Hepatocyte (in vitro differentiated cells): Measurements from ENCODE around the gene UNC45B. TPM values are rescaled to one million over a fixed set of nuclear protein-coding genes. Genes with fewer than 3 reads are reported as not detected.
"Not testable (repeated sequence)": the region's sequence is repeated elsewhere in the genome, so short reads cannot be mapped to it uniquely, and the experiment has no call there.

Experiments used
- DNase-seq: peaks from one replicate; pipeline ENCODE4 v3.0.0-alpha.2; 2016; ENCODE audit warnings: low spot score
- H2AFZ ChIP-seq: fragments of 200-600 bp; sonication (generic); 2 replicates; pipeline ENCODE4 v1.6.0; 2016; ENCODE audit warnings: antibody characterized with exemption, mild to moderate bottlenecking
- H3K27ac ChIP-seq: fragments of 200-600 bp; sonication (generic); 2 replicates; pipeline ENCODE4 v1.5.1; 2016; ENCODE audit warnings: mild to moderate bottlenecking
- H3K27me3 ChIP-seq: fragments of 200-600 bp; sonication (generic); 2 replicates; pipeline ENCODE4 v1.6.1; 2016
- H3K36me3 ChIP-seq: fragments of 200-600 bp; sonication (generic); replicated peaks from 2 replicates; pipeline ENCODE4 v1.5.1; 2016; ENCODE audit warnings: low read depth; ENCODE audit not compliant: insufficient read depth
- H3K4me1 ChIP-seq: fragments of 200-600 bp; sonication (generic); 2 replicates; pipeline ENCODE4 v1.5.1; 2016; ENCODE audit warnings: mild to moderate bottlenecking, moderate library complexity; ENCODE audit not compliant: insufficient read depth
- H3K4me2 ChIP-seq: fragments of 200-600 bp; sonication (generic); 2 replicates; pipeline ENCODE4 v1.6.0; 2016
- H3K4me3 ChIP-seq: fragments of 200-600 bp; sonication (generic); 2 replicates; pipeline ENCODE4 v1.5.1; 2016; ENCODE audit warnings: mild to moderate bottlenecking
- H3K79me2 ChIP-seq: fragments of 200-600 bp; sonication (generic); 2 replicates; pipeline ENCODE4 v1.6.0; 2017; ENCODE audit warnings: mild to moderate bottlenecking
- H3K9me2 ChIP-seq: fragments of 200-600 bp; sonication (generic); replicated peaks from 2 replicates; pipeline ENCODE4 v1.6.0; 2017; ENCODE audit warnings: mild to moderate bottlenecking; ENCODE audit not compliant: insufficient read depth
- H3K9me3 ChIP-seq: fragments of 200-600 bp; sonication (generic); 2 replicates; pipeline ENCODE4 v1.5.1; 2016; ENCODE audit warnings: low read depth, mild to moderate bottlenecking
- H4K20me1 ChIP-seq: fragments of 200-600 bp; sonication (generic); 2 replicates; pipeline ENCODE4 v1.6.0; 2016; ENCODE audit warnings: mild to moderate bottlenecking; ENCODE audit not compliant: insufficient read depth, poor library complexity, severe bottlenecking
- EZH2 ChIP-seq: fragments of 200-600 bp; sonication (generic); IDR thresholded peaks from 2 replicates; pipeline ENCODE4 v1.6.1; 2016; ENCODE audit warnings: antibody characterized with exemption, mild to moderate bottlenecking, borderline replicate concordance
- EZH2phosphoT487 ChIP-seq: fragments of 200-600 bp; sonication (generic); IDR thresholded peaks from one replicate; pipeline ENCODE4 v1.6.1; 2018; ENCODE audit warnings: antibody characterized with exemption, mild to moderate bottlenecking, low read depth, moderate library complexity; ENCODE audit not compliant: unreplicated experiment, severe bottlenecking
- WGBS: methylation state at CpG from one replicate; pipeline ENCODE4 v1.1.6; 2016; ENCODE audit warnings: low lambda C conversion rate; ENCODE audit errors: missing lambda C conversion rate; 5-methylcytosine and 5-hydroxymethylcytosine counted together
- polyA plus RNA-seq: library from polyadenylated mRNA; unstranded; fragments of >200 nt; fragmentation: Nextera tagmentation; extraction: Ambion mirVana; gene quantifications from 2 replicates; pipeline ENCODE4 v1.2.1, GENCODE V29; 2016
- total RNA-seq: library from RNA; depleted of rRNA; stranded (reverse); fragments of >200 nt; gene quantifications from 2 replicates; pipeline ENCODE4 v1.2.3, GENCODE V29; 2014
- TF ChIP-seq, protein P1 (sequence below): fragments of 200-600 bp; sonication (generic); IDR thresholded peaks from 2 replicates; pipeline ENCODE4 v1.5.1; 2016; ENCODE audit warnings: antibody characterized with exemption, mild to moderate bottlenecking; ENCODE audit not compliant: poor library complexity

The UNC45B gene
- total and polyA plus RNA-seq, 2 experiments from 2014 or later = not detected

- TF ChIP-seq EZH2phosphoT487 (no peak), EZH2 (no peak)
- TF ChIP-seq, protein P1, sequence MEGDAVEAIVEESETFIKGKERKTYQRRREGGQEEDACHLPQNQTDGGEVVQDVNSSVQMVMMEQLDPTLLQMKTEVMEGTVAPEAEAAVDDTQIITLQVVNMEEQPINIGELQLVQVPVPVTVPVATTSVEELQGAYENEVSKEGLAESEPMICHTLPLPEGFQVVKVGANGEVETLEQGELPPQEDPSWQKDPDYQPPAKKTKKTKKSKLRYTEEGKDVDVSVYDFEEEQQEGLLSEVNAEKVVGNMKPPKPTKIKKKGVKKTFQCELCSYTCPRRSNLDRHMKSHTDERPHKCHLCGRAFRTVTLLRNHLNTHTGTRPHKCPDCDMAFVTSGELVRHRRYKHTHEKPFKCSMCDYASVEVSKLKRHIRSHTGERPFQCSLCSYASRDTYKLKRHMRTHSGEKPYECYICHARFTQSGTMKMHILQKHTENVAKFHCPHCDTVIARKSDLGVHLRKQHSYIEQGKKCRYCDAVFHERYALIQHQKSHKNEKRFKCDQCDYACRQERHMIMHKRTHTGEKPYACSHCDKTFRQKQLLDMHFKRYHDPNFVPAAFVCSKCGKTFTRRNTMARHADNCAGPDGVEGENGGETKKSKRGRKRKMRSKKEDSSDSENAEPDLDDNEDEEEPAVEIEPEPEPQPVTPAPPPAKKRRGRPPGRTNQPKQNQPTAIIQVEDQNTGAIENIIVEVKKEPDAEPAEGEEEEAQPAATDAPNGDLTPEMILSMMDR = no peak
- Histone ChIP-seq H3K4me3 (no peak overlapping the region), H3K4me1 (no peaks in the 10 kb centered on the region), H3K9me2 (no peaks in the 10 kb centered on the region), H3K79me2 (no peaks in the 10 kb centered on the region), H3K36me3 (no peaks in the 10 kb centered on the region), H3K27ac (no peak overlapping the region), H3K27me3 (no peaks in the 10 kb centered on the region), H3K9me3 (no peaks in the 10 kb centered on the region), H4K20me1 (no peaks in the 10 kb centered on the region), H2AFZ (no peak overlapping the region), H3K4me2 (no peak overlapping the region)
- WGBS = 90% methylated on average over 5 of the region's 5 CpGs
- DNase-seq = no peak
Measured at GRCh38 chr17:35103271-35103670, 44.3 kb upstream of the UNC45B start.

GRCh38 chr17:35104844-35105450, 42.7 kb upstream of the UNC45B start:
- TF ChIP-seq EZH2phosphoT487 (no peak), EZH2 (no peak)
- TF ChIP-seq, protein P1 = no peak
- DNase-seq = no peak
- Histone ChIP-seq H4K20me1 (no peaks in the 10 kb centered on the region), H3K4me1 (no peaks in the 10 kb centered on the region), H3K79me2 (no peaks in the 10 kb centered on the region), H3K27me3 (no peaks in the 10 kb centered on the region), H3K4me3 (no peak overlapping the region), H2AFZ (no peak overlapping the region), H3K9me2 (no peaks in the 10 kb centered on the region), H3K4me2 (no peak overlapping the region), H3K9me3 (no peaks in the 10 kb centered on the region), H3K36me3 (no peaks in the 10 kb centered on the region), H3K27ac (no peak overlapping the region)
- WGBS = 99% methylated on average over 5 of the region's 5 CpGs

DNA sequence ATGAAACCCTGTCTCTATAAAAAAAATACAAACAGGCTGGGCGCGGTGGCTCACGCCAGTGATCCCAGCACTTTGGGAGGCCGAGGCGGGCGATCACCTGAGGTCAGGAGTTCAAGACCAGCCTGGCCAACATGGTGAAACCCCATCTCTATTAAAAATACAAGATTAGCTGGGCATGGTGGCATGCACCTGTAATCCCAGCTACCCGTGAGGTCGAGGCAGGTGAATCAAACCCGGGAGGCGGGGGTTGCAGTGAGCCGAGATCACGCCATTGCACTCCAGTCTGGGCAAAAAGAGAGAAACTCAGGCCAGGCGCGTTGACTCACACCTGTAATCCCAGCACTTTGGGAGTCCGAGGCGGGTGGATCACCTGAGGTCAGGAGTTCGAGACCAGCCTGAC, 36.8 kb upstream of the UNC45B start:
- H3K36me3 ChIP-seq = not testable (repeated sequence)
- WGBS = 97% methylated on average over 16 of the region's 17 CpGs

GRCh38 chr17:35116845-35117244, 30.8 kb upstream of the UNC45B start:
- Histone ChIP-seq H3K27ac (no peak overlapping the region), H3K79me2 (peaks cover 11% of the 10 kb centered on the region), H3K9me3 (no peaks in the 10 kb centered on the region), H2AFZ (no peak overlapping the region), H3K9me2 (no peaks in the 10 kb centered on the region), H3K27me3 (no peaks in the 10 kb centered on the region), H4K20me1 (no peaks in the 10 kb centered on the region), H3K4me1 (peaks cover 8% of the 10 kb centered on the region), H3K36me3 (no peaks in the 10 kb centered on the region), H3K4me3 (no peak overlapping the region), H3K4me2 (no peak overlapping the region)
- 83% methylated on average over 12 of the region's 12 CpGs for WGBS
- no peak for DNase-seq
- TF ChIP-seq, protein P1 = no peak
- TF ChIP-seq EZH2 (no peak), EZH2phosphoT487 (no peak)

More for the DNA sequence above, 36.8 kb upstream of the UNC45B start:
- H3K79me2 ChIP-seq, H3K9me2 ChIP-seq, H4K20me1 ChIP-seq, H3K4me3 ChIP-seq, H3K27me3 ChIP-seq, H3K4me2 ChIP-seq, H3K4me1 ChIP-seq, H2AFZ ChIP-seq, H3K9me3 ChIP-seq, H3K27ac ChIP-seq, DNase-seq: not testable (repeated sequence)
